Right renal cortex interstitium (tissue), 3 donors: Measurements from ENCODE around the gene PLEKHN1. TPM values are rescaled to one million over a fixed set of nuclear protein-coding genes. Genes with fewer than 3 reads are reported as not detected.
"Not testable (repeated sequence)": the region's sequence is repeated elsewhere in the genome, so short reads cannot be mapped to it uniquely, and the experiment has no call there.

Experiments
- DNase-seq, 3 donors: peaks; one replicate each; pipeline ENCODE4 v3.0.0-alpha.2; 2013; ENCODE audit warnings: low read depth in 3 of 3, low spot score in 2 of 3
- polyA plus RNA-seq, 3 donors: library from polyadenylated mRNA; unstranded; fragments of 120-200 nt; gene quantifications; one replicate each; pipeline ENCODE4 v1.2.1, GENCODE V29; 2013; ENCODE audit not compliant: insufficient read length in 3 of 3

The PLEKHN1 gene
- polyA plus RNA-seq, 3 donors, result 0.17 to 0.27 (median 0.22) TPM

DNA sequence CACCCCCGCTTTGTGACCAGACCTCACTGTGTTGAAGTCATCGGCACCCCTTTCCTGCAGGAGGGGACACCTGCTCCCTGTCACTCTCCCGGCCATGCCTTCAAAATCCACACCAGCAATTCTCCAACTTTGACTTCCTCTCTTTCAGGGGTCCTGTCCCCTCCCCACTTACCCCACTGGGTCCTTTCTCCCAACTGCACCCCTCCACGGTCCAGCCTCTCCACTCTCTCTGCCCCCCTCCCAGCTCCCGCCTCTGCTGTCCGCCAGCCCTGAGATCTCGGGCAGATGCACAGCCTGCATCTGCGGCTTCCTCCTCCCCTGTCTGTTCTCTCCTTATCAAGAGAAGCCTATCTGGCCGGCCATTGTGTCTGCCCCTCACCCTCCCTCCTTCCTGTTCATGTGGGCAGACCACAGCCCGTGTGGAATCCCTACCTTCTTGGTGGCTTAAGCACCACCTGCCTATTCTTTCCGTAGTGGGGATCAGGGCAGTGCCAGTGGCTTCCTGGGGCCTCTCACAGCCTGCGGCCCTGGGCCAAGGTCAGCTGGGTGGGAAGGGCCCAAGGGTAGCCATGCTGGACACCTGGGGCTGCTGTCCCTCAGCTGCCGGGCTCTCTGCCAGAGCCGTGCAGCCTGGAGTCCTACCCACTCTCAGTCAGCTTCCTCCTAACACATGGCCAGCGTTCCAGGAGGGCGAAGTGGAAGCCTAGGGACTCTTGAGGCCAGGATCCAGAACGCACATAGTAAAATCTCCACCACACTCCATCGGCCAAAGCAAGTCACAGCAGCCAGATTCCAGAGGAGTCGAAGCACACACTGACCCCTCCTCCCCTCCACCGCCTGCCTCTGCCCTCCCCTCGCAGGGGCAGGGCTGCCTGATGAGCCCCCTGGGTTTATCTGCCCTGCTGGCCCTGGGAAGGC is 38.8 kb downstream of the PLEKHN1 start:
- no peak for DNase-seq

DNA sequence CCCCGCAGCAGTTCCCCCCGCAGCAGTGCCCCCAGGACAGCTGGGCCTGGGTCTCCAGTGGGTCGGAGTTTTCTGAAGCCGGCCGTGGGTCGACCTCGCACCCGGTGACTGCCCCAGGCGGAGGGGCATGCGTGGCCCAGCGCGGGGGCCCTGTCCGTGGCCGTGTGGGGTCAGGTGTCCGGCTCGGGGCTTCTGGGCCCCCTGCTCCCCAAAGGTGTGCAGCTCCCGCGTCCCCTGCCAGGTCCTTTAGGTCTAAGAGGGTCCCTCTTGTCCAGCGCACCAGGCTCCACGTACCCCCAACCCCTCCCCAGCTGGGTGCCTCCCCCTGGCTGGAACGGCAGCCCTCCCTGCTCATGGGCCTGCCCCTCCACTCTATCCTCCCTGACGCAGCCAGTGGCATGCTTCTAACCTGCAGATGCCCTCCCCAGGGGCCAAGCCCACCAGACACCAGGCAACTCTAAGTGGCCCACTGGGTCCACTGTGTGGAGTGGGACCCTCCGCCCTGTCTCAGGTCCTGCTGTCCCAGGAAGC is 39.6 kb downstream of the PLEKHN1 start:
- no peak for DNase-seq

GRCh38 chr1:1006305-1007159 is 40.2 kb downstream of the PLEKHN1 start:
- DNase-seq, result no peak

- not testable (repeated sequence) for DNase-seq
These were observed 43.8 kb downstream of the PLEKHN1 start for GRCh38 chr1:1010131-1010530.

GRCh38 chr1:1011396-1011949 is 45.2 kb downstream of the PLEKHN1 start:
- DNase-seq, result no peak

DNA sequence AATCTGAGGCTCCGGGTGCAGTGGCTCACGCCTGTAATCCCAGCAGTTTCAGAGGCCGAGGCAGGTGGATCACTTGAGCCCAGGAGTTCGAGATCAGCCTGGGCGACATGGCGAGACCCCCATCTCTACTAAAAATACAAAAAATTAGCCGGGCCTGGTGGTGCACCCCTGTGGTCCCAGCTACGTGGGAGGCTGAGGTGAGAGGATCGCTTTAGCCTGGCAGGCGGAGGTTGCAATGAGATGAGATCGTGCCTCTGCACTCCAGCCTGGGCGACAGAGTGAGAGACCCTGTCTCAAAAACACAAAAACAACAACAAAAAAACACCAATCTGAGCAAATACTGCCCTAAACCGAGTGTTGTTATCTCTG is 46.4 kb downstream of the PLEKHN1 start:
- not testable (repeated sequence) for DNase-seq

GRCh38 chr1:1013105-1013921 is 47.0 kb downstream of the PLEKHN1 start, which contains the start of gene ISG15:
ISG15 (plus strand) TSS chr1:1013497; CDS start chr1:1013574, 77 bp downstream.
- DNase-seq, result no peak

DNA sequence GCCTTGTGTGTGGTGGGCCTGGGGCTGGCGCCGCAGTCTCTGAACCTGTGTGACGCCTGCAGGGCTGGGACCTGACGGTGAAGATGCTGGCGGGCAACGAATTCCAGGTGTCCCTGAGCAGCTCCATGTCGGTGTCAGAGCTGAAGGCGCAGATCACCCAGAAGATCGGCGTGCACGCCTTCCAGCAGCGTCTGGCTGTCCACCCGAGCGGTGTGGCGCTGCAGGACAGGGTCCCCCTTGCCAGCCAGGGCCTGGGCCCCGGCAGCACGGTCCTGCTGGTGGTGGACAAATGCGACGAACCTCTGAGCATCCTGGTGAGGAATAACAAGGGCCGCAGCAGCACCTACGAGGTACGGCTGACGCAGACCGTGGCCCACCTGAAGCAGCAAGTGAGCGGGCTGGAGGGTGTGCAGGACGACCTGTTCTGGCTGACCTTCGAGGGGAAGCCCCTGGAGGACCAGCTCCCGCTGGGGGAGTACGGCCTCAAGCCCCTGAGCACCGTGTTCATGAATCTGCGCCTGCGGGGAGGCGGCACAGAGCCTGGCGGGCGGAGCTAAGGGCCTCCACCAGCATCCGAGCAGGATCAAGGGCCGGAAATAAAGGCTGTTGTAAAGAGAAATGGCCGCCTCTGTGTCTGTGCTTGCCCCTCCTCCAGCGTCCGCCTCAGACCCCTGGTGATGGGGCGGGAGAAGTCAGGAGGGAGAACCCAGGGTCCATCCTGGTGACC is 47.8 kb downstream of the PLEKHN1 start:
- no peak for DNase-seq

- DNase-seq, result no peak
These were observed 48.8 kb downstream of the PLEKHN1 start for GRCh38 chr1:1014799-1015681.

- DNase-seq, result not testable (repeated sequence)
These were observed 51.4 kb downstream of the PLEKHN1 start for GRCh38 chr1:1017397-1018320.

- DNase-seq, result not testable (repeated sequence)
These were observed 52.0 kb downstream of the PLEKHN1 start for GRCh38 chr1:1018321-1018685.

GRCh38 chr1:1019122-1019999 is 53.1 kb downstream of the PLEKHN1 start:
- no peak for DNase-seq

DNA sequence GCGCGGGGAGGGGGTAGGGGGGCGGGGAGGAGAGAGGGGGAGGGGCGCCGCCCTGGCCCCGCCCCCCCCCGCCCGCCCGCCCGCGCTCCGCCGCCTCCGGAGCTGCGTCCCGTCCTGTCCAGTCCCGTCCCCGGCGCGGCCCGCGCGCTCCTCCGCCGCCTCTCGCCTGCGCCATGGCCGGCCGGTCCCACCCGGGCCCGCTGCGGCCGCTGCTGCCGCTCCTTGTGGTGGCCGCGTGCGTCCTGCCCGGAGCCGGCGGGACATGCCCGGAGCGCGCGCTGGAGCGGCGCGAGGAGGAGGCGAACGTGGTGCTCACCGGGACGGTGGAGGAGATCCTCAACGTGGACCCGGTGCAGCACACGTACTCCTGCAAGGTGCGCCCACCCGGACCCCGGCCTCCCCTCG is 53.7 kb downstream of the PLEKHN1 start, which contains the start of gene AGRN:
TSS of gene AGRN (plus strand) at position 121 of the 405 bp plus-strand sequence. CDS start at position 174, 53 bp downstream.
- no peak for DNase-seq

DNA sequence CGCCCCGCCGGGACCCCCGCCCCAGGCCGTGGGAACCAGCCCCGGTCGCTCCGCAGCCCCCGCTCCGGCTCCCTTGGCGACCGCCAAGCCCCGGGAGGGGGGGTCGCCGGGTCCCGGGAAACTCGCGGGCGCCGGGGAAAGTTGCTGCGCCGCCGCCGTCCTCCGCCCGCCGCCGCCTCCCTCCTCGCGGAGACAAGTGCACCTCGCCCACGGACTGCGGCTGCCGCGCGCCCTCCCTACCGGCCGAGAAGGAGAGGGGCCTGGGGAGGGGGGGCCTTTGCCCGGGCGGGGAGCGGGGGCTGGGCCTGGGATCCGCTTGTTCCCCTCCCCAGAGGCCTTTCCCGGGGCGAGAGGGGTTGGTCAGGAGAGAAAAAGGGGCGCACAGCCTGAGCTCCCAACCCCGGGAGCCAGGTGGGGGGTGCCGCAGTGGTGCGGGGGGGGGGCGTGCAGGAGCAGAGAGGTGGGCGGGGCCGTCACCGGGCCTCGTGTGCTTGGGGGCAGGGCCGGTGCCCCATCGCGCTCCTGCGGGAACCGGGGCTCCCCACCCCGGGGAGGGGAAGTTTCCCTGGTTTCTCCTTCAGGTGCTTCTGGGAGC is 54.2 kb downstream of the PLEKHN1 start:
- DNase-seq, result no peak

DNA sequence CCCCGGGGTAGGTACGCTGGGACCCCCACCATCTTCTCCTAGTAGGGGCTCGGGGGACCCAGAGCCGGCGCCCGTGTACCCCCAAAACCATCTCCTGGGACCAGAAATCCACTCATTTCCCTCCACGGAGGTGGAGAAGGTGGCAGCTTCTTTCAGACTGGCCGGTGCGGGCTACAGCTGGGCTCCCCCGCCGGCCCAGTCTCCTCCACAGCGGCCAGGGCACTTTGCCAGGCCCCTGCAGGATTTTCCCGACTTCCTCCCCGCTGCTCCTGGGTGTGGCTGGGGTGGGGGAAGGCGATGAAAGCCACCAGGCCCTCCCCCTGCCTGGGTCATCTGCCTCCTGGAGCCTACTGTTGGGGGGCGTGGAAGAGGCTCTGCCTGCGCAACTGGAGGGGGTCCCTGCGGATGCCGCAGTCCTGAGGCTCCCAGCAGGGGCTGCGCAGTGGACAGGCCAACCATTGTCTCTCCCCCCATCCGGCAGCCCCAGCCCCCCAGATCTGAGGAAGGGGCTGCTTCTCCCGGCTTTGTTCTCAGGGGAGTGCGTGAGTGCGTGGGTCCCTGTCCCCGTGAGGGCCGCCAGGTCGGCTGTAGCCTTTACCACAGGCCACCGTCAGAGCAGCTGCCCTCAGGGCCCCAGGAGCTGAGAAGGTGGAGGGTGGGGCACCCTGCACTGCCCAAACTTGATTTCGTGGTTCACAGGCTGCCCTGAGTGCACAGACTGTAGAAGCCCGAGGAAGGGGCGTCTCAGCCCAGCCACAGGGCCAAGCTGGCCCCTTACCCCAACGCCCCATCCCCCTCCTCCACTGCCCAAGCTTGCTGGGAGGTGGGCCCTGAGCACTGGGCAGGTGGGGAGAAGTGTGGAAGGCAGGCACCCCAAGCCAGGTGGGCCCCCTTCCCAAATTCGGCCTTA is 55.0 kb downstream of the PLEKHN1 start:
- no peak for DNase-seq
